Skeletal muscle cell (primary cell): ENCODE data around the gene MACROH2A1.
A peak's percentile ranks its signal among the peaks of the same experiment; 100 is the strongest.

ENCODE experiments used
- DNase-seq: peaks from one replicate; pipeline ENCODE4 v3.0.0-alpha.2; 2010; ENCODE audit warnings: low read depth
- H3K4me3 ChIP-seq: 2 replicates; pipeline ENCODE4 v1.5.1; 2011; ENCODE audit warnings: low read depth, mild to moderate bottlenecking, control low read depth, low read length, moderate library complexity

The MACROH2A1 gene

DNA sequence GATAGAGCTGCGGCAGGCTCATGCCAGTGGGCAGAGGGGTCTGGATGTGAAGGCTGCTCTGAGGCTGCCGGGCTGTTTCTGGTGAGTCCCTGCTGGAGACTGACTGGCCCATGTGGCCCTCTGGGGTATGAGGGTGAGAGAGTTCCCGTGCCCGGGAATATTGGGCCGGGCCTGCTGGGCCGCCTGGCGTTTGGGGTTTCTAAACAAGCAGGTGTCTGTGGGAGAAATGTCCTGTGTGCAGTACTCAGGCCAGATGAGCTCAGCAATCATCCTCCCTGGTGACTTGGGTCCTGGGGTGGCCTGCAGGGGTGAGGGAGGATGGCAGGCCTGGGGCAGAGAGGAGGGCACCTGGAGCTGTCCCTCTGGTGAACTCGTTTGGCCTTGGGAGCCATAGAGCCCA lies 74.9 kb downstream of the MACROH2A1 start:
- no peak overlapping the region for H3K4me3 ChIP-seq
- no peak for DNase-seq

DNA sequence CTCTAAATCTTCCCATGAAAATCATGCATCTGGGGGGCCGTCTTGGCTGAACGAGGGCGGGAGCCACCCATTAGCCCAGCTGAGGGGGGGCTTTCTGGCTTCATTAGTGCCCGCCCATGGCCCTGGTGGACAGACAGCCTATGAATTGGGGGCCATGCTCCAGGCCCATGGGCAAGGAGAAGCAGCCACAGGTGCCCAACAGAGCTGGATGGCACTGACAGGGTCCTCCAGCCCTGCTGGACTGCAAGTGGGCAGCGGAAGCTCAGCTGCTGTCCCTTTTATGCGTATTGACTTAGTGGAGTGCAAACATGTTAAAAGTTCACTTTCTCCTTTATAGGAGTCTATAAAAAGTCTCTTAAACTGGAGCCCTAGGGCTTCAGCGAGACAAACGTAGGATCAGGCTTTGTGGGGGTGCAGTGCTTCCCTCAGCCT lies 75.3 kb downstream of the MACROH2A1 start:
- H3K4me3 ChIP-seq: no peak overlapping the region
- no peak for DNase-seq

DNA sequence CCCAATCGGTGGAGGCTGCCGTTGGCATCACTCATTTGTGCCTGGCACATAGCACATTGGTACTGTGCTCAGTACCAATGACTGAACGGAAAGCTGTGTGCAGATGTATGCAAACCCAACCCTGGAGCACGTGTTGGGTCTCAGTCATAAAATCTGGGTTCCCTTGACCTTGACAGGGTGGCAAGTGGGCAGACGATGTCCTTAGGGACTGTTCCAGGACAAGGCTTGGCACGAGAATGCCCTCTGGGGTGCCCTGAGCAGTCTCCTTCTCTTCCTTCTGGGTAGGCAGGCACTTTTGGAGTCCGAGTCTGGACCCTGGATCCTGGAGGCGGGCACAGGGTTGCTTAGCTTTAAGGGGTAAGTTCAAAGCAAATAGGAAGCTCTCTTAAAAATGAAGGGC lies 75.8 kb downstream of the MACROH2A1 start:
- no peak for DNase-seq
- no peak overlapping the region for H3K4me3 ChIP-seq

DNA sequence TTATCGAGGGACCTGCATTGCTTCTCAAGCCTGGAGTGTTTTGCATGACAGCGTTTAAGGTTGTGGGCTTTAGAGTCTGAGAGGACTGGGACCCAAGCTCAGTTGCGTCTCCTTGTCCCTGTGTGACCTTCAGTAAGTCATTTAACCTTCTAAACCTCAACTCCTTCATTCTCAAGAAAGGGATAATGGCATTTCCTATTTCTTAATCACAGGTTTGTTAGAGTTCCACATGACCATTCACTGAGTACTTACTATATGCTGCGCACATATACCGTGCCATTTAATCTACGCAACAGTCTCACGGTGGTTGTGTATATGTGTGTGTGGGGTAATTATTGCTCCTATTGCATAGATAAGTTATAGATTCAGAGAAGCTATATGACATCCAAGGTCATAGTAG lies 76.3 kb downstream of the MACROH2A1 start:
- H3K4me3 ChIP-seq: no peak overlapping the region
- no peak for DNase-seq

DNA sequence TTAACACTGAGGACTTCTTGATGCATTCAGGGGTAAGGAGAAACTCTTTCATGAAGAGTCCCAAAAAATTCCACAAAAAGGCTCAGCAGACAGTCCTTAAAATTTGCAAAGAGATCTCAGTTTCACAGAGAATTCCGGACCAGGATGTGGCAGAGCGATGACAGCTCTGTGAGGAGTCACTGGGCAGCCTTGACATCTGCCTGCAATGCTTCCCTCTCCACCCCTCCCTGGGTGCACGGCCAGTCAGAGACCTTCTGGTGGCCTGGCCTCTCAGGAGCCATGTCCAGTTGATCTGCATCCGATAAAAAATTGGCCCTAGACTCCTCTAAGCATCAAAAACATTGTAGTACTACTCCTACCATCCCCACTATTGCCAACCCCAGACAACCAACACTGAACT lies 76.8 kb downstream of the MACROH2A1 start:
- no peak for DNase-seq
- H3K4me3 ChIP-seq: no peak overlapping the region

DNA sequence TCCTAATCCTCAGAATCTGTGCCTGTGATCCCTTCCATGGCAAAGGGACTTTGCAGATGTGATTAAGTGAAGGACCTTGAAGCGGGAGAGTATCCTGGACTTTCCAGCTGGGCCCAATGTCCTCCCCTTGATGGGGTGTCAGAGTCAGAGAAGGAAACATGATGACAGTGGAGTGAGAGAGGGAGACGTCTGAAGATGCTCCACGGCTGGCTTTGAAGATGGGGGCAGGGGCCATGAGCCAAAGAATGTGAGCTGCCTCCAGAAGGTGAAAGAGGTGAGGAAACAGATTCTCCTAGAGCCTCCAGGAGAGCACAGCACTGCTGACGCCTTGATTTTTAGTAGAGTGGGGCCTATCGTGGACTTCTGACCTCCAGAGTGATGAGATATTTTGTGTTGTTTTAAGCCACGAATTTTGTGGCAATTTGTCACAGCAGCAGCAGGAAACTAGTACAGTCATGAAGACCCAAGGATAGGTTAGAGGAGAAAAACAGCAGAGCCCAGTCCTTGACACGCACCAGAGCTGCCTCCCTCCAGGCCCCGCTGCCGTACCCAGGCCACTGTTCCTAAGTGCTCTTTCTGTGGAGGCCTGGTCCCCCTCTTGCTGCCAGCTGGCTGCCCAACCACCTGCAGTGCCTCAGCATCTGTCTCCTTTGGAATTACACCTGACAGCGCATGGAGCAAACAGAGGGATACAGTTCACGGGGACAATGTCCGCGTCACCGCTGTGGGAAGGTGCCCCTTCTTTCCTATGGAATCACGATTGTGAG lies 78.1 kb downstream of the MACROH2A1 start:
- DNase-seq: no peak
- no peak overlapping the region for H3K4me3 ChIP-seq

DNA sequence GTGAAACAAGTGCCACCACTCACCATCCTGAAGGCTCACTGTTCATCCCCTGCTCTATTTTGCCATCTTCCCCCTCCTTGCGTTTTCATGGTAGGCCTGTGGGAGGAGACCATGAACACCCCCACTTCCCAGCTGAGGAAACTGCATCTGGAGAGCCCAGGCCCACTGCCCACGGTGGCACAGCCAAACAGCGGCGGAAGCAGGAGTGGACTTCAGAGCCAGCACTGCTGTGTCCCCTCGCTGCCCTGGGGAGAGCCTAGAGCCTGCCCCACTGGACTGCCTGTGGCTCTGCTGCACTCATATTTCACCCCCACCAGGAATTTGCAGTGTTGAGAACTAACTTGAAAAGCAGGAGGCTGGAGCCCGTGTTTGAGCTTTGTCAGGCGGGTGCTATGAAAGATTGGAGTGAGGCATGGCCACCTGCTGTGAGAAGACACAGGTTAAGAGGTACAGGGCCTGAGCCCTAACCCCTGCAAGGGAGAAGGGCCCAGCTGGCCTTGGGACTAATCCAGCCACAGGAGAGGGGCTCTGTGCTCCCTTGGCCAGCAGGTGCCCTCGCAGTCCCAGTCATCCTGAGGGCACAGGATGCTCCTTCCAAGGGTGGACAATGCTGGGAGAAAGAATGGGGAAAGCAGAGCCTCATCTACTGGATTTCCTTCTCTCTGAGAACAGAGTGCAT lies 79.0 kb downstream of the MACROH2A1 start:
- H3K4me3 ChIP-seq: no peak overlapping the region
- DNase-seq: no peak

DNA sequence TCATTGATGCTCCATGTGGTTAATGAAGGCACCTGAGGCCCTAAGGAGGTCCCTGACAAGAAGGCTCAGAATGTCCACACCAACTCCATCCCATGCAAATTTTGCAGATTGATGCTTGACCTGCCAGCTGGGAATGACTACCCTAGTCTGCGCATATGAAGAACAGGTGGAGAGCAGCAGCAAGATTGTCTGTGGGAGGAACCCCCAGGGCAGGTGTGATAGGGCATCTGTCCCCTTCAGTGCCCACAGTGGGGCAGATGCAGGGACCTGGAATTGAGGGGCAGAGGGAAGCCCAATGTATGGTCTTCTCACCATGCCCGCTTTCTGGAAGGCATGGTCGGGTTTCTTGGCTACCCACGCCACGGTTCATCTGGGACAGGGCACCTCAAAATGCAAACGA lies 79.6 kb downstream of the MACROH2A1 start:
- DNase-seq: no peak
- no peak overlapping the region for H3K4me3 ChIP-seq

DNA sequence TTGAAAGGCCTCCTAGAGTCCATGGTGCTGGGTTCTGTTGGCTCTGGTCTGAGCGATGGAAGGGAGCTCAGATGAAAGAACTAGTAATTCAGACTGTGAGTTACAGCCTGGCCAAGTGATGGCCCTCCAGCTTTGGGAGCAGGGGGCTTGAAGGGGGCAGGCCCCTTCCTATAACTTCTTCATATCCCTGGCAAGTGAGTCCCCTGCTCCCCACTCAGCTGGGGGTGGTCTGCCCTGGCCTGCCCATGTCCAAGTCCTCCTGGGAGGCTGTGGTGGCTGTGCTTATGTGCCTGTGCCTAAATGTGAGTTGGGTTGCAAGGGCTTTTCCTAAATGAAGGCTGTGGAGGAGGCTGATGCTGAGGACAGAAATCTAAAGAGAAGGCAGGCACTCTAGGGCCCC lies 80.1 kb downstream of the MACROH2A1 start:
- H3K4me3 ChIP-seq: no peak overlapping the region
- DNase-seq: no peak

DNA sequence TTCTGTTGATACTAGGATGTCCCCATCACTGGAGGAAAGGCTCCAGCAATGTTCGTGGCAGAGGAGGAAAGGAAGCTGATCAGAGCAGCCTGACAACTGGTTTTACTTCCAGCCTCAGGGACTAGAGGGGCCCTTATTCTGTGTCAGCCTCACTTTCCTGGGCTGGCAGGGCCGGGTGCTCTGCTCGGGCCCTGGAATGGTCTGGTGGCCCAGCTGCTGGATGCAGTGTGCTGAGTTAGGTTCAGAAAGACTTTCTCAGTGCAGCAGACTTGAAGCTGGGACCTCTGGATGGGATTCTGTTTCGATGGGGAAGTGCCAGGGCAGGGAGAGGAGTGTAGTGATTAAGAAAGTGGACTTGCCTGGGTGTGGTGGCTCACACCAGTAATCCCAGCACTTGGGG lies 81.0 kb downstream of the MACROH2A1 start:
- DNase-seq: no peak
- no peak overlapping the region for H3K4me3 ChIP-seq

DNA sequence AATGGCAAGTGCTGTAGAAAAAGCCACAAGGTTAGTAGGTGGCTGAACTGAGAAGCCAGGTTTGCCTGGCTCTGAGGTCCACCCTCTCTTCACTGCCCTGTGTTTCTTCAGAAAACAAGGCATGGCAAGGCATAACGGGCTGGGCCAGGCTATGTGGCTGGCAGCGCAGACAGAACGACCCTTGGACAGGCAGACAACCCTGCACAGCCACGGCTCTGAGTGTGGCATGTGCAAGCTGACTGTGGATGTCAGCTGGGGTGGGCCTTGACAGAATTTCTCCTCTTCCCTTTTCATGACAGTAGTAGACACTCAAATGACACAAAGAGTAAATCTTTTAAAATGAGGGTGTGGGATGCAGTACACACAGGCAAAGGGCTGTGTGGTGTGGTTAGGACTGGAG lies 81.7 kb downstream of the MACROH2A1 start:
- DNase-seq: no peak

DNA sequence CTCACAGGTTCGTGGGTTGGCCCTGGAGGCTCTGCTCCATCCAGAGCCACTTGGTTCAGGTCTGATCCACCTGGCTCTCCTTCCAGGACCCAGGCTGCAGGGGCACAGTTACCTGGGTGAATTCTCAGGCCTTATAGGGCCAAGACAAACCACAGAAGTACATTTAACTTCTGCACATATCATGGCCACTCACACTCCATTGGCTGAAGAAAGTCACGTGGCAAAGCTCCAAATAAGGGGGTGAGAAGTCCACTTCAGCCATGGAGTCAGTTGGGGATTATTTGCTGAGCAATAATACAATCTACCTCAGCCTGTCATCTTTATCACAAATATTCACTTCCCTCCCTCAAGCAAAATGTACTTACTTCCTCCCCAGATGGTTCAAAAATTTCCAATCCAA lies 83.6 kb downstream of the MACROH2A1 start:
- H3K4me3 ChIP-seq: no peak overlapping the region
- DNase-seq: no peak

More for the DNA sequence above, 81.7 kb downstream of the MACROH2A1 start:
- no peak overlapping the region for H3K4me3 ChIP-seq

DNA sequence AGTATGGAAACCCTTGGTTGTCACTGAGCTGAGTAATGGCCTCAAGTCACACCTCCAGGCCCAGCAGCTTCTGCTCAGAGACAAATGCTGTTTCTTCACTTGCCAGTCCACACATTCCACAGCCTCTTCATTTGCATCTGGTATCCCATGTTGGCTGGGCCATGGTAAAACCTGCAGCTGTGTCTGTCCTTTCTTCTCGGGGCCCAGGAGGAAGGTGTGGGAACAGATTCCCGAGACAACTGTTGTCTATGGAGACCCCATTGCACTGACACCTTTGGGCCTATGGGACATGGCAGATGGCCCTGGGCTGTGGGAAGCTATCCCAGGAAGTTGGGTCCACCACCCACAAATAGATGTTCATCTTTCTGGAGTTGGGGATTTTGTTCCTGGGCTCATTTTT lies 85.1 kb downstream of the MACROH2A1 start:
- H3K4me3 ChIP-seq: no peak overlapping the region
- no peak for DNase-seq

DNA sequence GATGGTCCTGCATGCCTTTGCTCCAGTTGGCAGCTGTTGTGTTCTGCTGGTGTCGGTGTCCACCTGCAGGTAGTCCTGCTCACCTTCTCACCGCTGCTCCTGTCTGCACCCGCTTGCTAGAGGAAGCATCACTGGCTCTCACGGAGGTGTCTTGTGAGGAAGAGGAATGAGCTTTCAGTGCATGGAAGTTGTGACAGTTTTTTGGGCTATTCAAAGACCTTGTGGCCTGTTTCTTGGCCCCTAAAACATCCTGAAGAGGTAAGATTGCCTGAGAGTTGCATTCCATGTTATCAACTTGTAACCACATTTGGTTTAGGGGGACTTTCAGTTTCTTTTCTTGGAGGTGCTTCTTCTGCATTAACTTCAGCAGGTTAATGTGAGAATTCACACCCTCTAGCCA lies 85.6 kb downstream of the MACROH2A1 start:
- no peak overlapping the region for H3K4me3 ChIP-seq
- no peak for DNase-seq

DNA sequence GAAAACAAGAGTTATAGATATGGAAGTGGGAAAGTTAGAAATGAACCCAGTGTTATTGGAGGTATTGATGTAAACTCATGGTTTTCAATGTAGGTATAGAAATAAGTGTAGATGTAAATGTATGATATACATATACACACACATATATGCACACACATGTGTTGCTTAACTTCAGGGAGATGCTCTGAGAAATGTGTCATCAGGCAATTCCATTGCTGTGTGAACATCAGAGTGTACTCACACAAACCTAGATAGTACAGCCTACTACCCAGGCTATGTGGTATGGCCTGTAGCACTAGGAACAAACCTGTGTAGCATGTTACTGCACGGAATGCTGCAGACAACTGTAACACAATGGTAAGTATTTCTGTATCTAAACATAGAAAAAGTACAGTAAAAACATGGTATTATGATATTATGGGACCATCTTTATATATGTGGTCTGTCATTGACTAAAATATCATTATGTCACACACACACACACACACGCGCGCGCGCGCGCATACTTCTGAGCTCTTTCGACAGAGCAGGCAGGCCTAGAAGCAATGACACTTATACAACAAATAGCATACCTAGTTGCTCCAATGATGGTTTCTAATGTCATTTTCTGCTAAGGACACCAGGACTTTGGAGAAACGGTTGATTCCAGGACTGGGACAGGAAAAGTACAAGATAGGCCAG lies 86.6 kb downstream of the MACROH2A1 start:
- no peak for DNase-seq
- no peak overlapping the region for H3K4me3 ChIP-seq

DNA sequence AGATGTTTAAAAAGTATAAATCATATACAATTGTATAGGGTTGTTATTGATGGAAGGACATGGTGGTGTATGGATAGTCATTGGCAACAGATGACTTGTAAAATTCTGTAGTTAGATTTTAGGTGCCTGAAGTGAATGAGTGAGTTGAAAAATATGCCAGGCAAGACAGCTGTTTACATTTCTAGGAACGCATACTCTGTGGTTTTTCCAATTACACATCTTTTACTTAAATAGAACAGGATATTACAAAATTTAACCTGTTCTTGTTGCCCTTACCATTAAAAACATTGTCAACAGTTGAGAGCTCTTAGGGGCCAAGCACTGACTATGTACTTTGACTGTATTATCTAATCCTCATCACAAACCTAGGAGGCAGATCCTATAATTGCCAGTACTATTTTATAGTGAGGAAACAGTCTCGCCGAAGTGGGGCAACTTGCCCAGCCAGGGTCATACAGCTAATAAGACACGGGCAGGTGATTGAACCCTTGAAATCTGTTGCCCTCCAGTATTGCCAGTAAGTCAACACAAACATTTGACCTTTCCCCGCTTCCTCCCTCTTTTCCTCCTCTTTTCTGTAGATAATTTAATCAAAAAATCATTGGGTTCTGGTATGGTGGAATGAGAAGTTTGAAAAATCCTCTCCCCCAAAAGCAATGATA lies 88.6 kb downstream of the MACROH2A1 start:
- DNase-seq: peak; percentile 62

DNA sequence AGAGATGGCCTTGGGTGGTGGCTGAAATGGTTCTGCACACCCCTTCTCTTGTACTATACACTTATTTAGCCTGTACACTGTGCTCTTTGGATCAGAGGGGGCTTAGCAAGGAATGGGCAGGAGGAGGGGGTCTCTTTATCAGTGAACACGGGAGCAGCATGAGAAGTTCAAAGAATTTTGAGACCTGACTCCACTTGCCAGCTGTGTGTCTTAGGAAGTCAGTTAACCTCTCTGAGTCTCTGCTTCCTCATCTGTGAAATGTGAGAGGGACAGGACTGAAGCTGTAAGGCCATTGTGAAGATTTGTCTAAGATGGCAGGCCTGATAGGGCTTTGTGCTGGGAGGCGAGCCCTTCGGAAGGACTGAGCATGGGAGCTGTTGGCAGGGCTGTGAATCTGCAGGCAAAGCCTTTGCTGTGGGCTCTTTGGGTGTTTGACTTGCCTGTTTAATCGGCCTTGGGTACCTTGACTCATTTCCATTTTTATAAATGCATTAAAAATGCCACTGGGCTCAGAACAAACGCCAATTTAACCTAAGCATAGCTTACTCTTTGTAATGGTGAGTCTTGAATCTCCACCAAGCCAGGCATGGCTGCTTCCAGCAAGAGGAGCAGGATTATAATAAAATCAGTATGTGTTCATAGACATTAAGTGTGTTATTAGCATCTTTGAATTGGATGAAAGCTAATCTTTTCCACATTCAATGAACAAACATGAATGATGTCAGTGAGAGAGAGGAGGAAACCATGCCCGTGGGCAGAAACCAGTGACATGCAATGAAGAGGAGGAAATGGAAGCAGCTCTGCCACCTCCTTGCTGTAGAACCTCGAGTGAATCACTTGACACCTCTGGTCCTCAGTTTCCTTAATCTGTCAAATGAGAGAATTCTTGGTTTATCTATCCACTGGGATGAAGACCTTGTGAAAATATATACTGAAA lies 89.4 kb downstream of the MACROH2A1 start:
- H3K4me3 ChIP-seq: no peak overlapping the region
- no peak for DNase-seq

More for the DNA sequence above, 88.6 kb downstream of the MACROH2A1 start:
- no peak overlapping the region for H3K4me3 ChIP-seq

DNA sequence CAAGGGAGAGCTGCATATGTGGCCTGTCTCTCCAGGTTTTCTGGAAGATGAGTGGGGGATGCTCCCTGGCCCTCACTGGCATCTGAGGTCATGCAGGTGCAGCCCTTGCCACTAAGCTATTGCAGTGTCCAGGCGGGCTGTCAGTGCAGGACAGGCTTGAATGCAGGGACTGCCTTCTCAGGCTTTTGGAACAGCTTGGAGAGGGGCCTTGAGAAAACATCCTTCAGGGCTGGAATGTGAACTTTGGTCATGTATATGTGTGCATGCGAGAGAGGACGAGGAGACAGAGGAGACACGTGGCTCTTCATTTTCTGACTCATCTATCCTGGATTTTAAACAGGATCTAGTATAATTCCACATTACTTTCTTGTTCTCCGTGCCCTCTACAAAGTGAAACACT lies 90.3 kb downstream of the MACROH2A1 start:
- H3K4me3 ChIP-seq: no peak overlapping the region
- peak; percentile 70 for DNase-seq

DNA sequence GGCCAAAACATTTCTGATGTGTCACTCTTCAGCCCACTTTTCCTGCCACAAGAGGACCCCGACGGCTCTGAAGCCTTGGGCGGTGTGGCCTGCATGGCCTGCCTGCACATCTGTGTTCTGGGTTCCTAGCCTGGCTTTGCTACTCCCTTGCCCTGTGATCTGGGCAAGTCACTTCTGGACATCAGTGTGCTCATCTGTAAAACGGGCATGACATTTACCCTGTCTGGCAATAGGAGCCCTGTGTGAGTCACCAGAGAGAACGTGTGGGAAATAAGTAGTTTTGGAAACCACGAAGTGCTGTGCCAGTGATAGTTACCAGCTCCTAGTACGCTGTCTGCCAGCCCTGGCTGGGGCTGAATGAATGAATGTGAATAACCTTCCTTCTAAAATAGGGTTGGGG lies 90.8 kb downstream of the MACROH2A1 start:
- DNase-seq: no peak
- H3K4me3 ChIP-seq: no peak overlapping the region
